Breast epithelium (tissue), 4 donors: Measurements from ENCODE around the gene RETREG1. TPM values are rescaled to one million over a fixed set of nuclear protein-coding genes. Genes with fewer than 3 reads are reported as not detected.

ENCODE experiments used
- DNase-seq, 2 donors: peaks; one replicate each; pipeline ENCODE4 v3.0.0-alpha.2; 2019; ENCODE audit warnings: low spot score in 2 of 2
- H3K27ac ChIP-seq, 2 donors: fragments of 200-600 bp; sonication (generic) in 1 of 2; one replicate each; pipeline ENCODE4 v1.5.1; 2016 to 2019; ENCODE audit warnings: mild to moderate bottlenecking in 1 of 2
- H3K27me3 ChIP-seq, 2 donors: fragments of 200-600 bp; sonication (generic) in 1 of 2; one replicate each; pipeline versions ENCODE4 v1.5.1 to v1.6.0; 2017 to 2019; ENCODE audit warnings: control low read depth in 1 of 2, mild to moderate bottlenecking in 1 of 2
- H3K36me3 ChIP-seq: fragments of 200-600 bp; one replicate; pipeline ENCODE4 v1.5.1; 2019
- H3K4me1 ChIP-seq, 2 donors: fragments of 200-600 bp; sonication (generic); one replicate each; pipeline ENCODE4 v1.5.1; 2016 to 2019; ENCODE audit warnings: control low read depth in 1 of 2
- H3K4me3 ChIP-seq, 3 donors: fragments of 200-600 bp; sonication (generic); 1 replicate in 2 of 3; 2 replicates in 1 of 3; pipeline ENCODE4 v1.5.1; 2016 to 2019; ENCODE audit warnings: mild to moderate bottlenecking in 3 of 3, moderate library complexity in 2 of 3
- H3K9me3 ChIP-seq, 2 donors: fragments of 200-600 bp; sonication (generic) in 1 of 2; one replicate each; pipeline ENCODE4 v1.5.1; 2016 to 2019; ENCODE audit warnings: control low read depth in 1 of 2
- POLR2A ChIP-seq: fragments of 450-650 bp; IDR thresholded peaks from one replicate; pipeline ENCODE4 v1.6.1; 2016; ENCODE audit warnings: antibody characterized with exemption, mild to moderate bottlenecking, moderate library complexity
- POLR2AphosphoS5 ChIP-seq, 3 donors: sonication (generic); formaldehyde crosslinking; IDR thresholded peaks; one replicate each; pipeline ENCODE4 v1.6.1; 2017; ENCODE audit warnings: antibody characterized with exemption in 3 of 3
- intact Hi-C: fragments of 100-400 bp; cut with DNase I; formaldehyde crosslinking; loops from one replicate; pipeline ENCODE4 v1.15.1; 2023; ENCODE audit warnings: low total_unique reads
- total RNA-seq, 3 donors: library from RNA; depleted of rRNA; stranded (reverse); fragments of >200 nt; gene quantifications; one replicate each; pipeline ENCODE4 v1.1.0, GENCODE V29; 2016
- TF ChIP-seq, protein P1 (sequence below), 3 donors: fragments of 450-650 bp; IDR thresholded peaks; one replicate each; pipeline ENCODE4 v1.5.1; 2016 to 2017; ENCODE audit warnings: antibody characterized with exemption in 3 of 3, mild to moderate bottlenecking in 3 of 3, moderate library complexity in 3 of 3

Gene RETREG1
- total RNA-seq, 3 donors from 2014 or later = 27.1 to 51.5 (median 37.7) TPM

DNA sequence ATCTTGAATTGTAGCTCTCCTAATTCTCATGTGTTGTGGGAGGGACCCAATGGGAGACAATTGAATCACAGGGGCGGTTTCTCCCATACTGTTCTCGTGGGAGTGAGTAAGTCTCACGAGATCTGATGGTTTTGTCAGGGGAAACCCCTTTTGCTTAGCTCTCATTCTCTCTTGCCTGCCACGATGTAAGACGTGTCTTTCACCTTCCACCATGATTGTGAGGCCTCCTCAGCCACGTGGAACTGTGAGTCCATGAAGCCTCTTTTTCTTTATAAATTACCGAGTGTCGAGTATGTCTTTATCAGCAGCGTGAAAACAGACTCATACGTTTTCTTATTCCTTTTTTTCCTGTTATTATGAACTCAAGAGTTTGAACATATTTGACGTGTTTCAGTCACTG is 39.1 kb downstream of the RETREG1 start:
- Histone ChIP-seq H3K9me3 (no peaks in the 10 kb centered on the region), H3K36me3 (no peaks in the 10 kb centered on the region), H3K4me1 (peaks cover 2 to 7% of the 10 kb centered on the region in 2 donors), H3K4me3 (no peak overlapping the region), H3K27ac (no peak overlapping the region), H3K27me3 (no peaks in the 10 kb centered on the region)
- DNase-seq = no peak
- TF ChIP-seq POLR2A (no peak), POLR2AphosphoS5 (IDR thresholded peaks at IDR 0.05) (no peak)
- TF ChIP-seq, protein P1, sequence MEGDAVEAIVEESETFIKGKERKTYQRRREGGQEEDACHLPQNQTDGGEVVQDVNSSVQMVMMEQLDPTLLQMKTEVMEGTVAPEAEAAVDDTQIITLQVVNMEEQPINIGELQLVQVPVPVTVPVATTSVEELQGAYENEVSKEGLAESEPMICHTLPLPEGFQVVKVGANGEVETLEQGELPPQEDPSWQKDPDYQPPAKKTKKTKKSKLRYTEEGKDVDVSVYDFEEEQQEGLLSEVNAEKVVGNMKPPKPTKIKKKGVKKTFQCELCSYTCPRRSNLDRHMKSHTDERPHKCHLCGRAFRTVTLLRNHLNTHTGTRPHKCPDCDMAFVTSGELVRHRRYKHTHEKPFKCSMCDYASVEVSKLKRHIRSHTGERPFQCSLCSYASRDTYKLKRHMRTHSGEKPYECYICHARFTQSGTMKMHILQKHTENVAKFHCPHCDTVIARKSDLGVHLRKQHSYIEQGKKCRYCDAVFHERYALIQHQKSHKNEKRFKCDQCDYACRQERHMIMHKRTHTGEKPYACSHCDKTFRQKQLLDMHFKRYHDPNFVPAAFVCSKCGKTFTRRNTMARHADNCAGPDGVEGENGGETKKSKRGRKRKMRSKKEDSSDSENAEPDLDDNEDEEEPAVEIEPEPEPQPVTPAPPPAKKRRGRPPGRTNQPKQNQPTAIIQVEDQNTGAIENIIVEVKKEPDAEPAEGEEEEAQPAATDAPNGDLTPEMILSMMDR (IDR thresholded peaks at IDR 0.05) = no peak
- intact Hi-C loops = no loop called here

DNA sequence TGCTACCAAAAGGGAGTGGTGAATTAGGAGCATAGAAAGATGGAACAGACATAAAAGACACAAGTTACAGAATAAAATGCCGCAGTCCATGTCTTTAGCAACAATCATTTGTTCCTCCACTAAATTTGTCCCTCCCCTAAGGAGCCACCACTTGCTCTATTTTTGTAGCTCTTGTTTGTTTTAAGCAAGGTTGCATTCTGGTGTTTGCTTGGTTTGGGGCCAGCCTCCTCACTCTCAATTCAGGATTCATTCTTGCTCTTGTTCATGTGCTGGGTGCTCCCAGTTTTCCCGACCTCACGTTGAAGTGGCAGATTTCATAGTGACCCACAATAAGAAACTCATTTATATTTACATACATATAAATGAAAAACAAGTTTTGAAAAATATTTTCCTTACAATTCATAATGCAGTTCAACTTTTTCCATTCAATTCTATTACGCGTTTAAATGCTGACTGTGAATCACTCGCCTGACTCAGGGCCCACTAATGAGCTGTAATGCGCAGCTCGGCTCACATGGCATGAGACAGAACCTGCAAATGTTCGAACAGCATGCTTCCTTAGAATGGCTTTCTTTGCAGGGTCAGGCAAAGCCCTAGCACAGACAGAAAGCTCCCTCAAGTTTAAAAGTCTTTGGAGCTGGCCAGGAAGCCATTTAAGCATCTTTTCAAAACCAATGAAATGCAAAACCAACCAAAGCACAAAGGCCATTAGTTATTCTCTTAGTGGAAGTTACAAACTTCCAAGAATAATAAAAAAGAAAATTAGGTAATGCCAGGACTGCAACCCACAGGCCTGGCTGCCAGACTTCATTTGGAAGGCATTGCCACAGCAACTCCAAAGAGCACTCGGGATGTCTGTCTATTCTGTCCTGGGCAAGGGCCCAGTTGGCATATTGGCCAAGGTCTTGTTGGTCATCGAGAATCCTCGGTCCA is 41.7 kb downstream of the RETREG1 start:
- TF ChIP-seq POLR2A (no peak), POLR2AphosphoS5 (IDR thresholded peaks at IDR 0.05) (no peak)
- TF ChIP-seq, protein P1 (IDR thresholded peaks at IDR 0.05) = no peak
- Histone ChIP-seq H3K9me3 (no peaks in the 10 kb centered on the region), H3K27ac (peak overlapping the region; percentile 31 to 71), H3K4me1 (peaks cover 0 to 7% of the 10 kb centered on the region in 2 donors), H3K27me3 (no peaks in the 10 kb centered on the region), H3K4me3 (no peak overlapping the region), H3K36me3 (no peaks in the 10 kb centered on the region)
- intact Hi-C loops = no loop called here
- DNase-seq = peak in 1 of 2 donors; percentile 76

DNA sequence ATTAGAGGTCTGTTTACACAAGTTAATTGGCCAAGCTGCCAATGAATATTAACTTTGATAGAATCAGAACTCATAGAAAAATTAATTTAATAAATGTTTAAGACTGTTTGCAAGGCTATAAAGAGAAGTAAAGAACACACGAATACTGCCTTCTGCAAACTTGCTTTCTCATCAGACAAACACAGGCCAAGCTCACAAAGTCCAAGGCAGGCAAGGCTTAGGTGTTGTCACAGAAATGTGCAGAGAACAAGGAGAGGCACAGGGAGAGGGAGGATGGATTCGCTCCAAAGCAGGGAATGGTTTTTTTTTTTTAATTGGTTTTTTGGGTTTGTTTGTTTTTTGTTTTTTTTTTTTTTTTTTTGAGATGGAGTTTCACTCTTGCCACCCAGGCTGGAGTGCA is 43.4 kb downstream of the RETREG1 start:
- Histone ChIP-seq H3K4me1 (peaks cover 0 to 7% of the 10 kb centered on the region in 2 donors), H3K27me3 (no peaks in the 10 kb centered on the region), H3K4me3 (no peak overlapping the region), H3K9me3 (no peaks in the 10 kb centered on the region), H3K36me3 (no peaks in the 10 kb centered on the region), H3K27ac (no peak overlapping the region)
- intact Hi-C loops = no loop called here
- TF ChIP-seq POLR2A (no peak), POLR2AphosphoS5 (IDR thresholded peaks at IDR 0.05) (no peak)
- TF ChIP-seq, protein P1 (IDR thresholded peaks at IDR 0.05) = no peak
- no peak for DNase-seq

DNA sequence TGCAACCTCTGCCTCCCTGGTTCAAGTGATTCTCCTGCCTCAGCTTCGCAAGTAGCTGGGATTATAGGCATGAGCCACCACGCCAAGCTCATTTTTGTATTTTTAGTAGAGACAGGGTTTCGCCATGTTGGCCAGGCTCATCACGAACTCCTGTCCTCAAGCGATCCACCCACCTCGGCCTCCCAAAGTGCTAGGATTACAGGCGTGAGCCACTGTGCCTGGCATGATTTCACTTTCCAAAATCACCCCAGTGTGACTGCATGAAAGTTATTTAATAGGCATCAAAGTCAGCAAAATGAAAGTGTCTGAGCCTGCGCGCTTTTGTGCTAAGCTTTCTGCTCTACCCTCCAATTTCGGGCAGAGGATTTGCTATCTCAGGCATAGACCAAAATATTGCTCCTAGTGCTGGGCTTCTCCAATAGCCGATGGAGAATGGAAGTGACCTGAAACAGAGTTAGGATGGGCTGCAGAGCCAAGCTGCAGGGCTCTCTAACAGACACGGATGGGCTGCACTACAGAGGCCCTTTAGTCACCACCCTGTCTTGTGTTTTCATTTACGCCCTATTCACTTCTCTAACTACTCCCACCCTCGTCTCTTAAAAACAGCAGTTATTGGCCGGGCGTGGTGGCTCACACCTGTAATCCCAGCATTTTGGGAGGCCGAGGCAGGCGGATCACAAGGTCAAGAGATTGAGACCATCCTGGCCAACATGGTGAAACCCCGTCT is 44.3 kb downstream of the RETREG1 start:
- Histone ChIP-seq H3K27me3 (no peaks in the 10 kb centered on the region), H3K4me3 (no peak overlapping the region), H3K27ac (no peak overlapping the region), H3K4me1 (peaks cover 0 to 7% of the 10 kb centered on the region in 2 donors), H3K36me3 (no peaks in the 10 kb centered on the region), H3K9me3 (no peaks in the 10 kb centered on the region)
- DNase-seq = no peak
- TF ChIP-seq, protein P1 (IDR thresholded peaks at IDR 0.05) = no peak
- TF ChIP-seq POLR2A (no peak), POLR2AphosphoS5 (IDR thresholded peaks at IDR 0.05) (no peak)
- intact Hi-C loops = no loop called here

DNA sequence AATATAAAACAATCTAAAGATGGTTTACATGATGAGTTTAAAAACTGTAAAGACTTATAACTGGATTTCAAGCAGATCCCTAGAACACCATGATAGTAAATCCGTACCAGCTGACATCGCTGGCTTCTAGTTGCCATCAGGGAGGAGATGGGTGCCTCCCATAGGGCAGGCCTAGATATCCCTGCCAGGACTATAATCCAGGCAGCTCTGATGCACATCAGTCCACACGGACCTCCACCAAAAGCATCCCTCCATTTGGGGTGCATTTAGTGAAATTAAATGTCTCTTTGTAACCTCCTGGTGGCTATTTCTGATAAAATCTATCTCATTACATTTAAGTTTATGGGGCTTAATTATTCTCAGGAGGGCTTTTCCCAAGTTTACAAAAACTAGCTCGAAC is 45.8 kb downstream of the RETREG1 start:
- Histone ChIP-seq H3K27me3 (no peaks in the 10 kb centered on the region), H3K9me3 (no peaks in the 10 kb centered on the region), H3K4me3 (no peak overlapping the region), H3K27ac (no peak overlapping the region), H3K36me3 (no peaks in the 10 kb centered on the region), H3K4me1 (peaks cover 0 to 11% of the 10 kb centered on the region in 2 donors)
- no peak for DNase-seq
- intact Hi-C loops = no loop called here
- TF ChIP-seq, protein P1 (IDR thresholded peaks at IDR 0.05) = no peak
- no peak for TF ChIP-seq POLR2A
- no peak for TF ChIP-seq POLR2AphosphoS5 (IDR thresholded peaks at IDR 0.05)
